ENCODE measurements around the gene RHOBTB1.
A peak's percentile ranks its signal among the peaks of the same experiment; 100 is the strongest.

RHOBTB1 gene

DNA sequence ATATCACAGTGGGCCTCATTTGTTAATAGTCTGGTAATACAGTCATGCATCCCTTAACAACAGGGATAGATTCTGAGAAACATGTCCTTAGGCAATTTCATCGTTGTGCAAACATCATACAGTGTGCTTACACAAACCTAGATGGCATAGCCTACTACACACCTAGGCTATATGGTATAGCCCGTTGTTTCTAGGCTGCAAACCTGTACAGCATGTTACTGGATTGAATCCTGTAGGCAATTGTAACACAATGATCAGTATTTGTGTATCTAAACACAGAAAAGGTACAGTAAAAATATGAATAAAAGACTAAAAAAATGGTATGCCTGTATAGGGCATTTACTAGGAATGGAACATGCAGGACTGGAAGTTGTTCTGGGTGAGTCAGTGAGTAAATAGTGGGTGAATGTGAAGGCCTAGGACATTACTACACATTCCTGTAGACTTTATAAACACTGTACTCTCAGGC, 12.0 kb upstream of the RHOBTB1 start:
- no peak overlapping the region for H3K4me3 ChIP-seq (ENCODE audit: low read length)
- no peak for TF ChIP-seq ZNF274 (IDR thresholded peaks at IDR 0.05; ENCODE audit: low read depth, low read length)

DNA sequence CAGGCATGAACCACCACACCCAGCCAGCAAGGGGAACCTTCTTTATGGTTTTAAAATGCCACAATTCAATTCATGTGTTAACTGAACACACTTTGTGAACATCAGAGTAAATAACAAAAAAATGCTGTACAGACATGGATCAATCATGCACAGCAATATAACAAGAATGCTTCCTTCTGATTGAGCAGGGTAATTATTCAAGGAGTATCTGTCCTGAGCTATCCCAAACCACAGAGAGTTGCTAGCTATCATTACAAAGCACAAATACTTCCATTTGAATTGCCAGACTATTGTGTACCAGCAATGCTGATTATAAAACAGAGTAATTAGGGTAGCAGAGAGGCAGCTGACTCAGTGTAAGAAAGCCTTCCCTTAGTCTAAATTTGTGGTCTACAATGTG, 11.3 kb upstream of the RHOBTB1 start:
- no peak overlapping the region for H3K4me3 ChIP-seq (ENCODE audit: low read length)
- no peak for TF ChIP-seq ZNF274 (IDR thresholded peaks at IDR 0.05; ENCODE audit: low read depth, low read length)

DNA sequence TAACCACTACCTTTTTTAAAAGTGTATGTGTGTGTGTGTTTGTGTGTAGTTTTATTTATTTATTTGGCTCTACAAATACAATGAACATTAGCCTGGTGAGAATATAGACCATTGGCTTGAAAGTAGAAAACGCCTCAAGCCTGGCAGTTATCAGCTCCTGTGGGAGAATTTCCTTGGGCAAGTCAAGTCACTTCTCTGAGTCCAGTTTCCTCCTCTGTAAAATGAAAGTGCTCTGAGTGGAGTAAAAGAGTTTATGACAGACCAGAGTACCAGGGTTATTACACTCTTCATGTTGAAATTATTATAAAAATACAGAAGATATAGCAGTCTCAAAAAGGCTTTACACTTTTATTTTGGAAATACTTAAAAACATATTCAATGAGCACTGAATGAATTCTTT, 10.1 kb upstream of the RHOBTB1 start:
- no peak for TF ChIP-seq ZNF274 (IDR thresholded peaks at IDR 0.05; ENCODE audit: low read depth, low read length)
- no peak overlapping the region for H3K4me3 ChIP-seq (ENCODE audit: low read length)

DNA sequence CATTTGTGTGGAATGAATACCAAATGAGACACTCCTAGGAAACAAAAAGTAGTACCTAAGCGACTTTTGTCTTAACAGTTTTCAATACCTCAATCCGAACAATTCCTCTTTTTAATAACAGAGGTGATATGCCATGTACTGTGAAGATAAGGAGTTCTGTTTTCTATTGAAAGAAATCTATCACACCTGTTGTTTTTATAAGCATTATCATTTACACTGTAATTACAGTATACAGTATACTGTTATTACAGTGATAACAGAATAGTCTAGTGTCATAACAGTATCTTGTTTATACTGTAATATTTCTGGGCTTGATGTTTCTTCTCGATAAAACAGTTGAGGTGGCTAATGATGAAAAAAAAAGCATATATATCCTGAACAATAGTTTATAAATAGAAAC, 9.4 kb upstream of the RHOBTB1 start:
- no peak overlapping the region for H3K4me3 ChIP-seq (ENCODE audit: low read length)
- TF ChIP-seq ZNF274 (IDR thresholded peaks at IDR 0.05; ENCODE audit: low read depth, low read length) = no peak

DNA sequence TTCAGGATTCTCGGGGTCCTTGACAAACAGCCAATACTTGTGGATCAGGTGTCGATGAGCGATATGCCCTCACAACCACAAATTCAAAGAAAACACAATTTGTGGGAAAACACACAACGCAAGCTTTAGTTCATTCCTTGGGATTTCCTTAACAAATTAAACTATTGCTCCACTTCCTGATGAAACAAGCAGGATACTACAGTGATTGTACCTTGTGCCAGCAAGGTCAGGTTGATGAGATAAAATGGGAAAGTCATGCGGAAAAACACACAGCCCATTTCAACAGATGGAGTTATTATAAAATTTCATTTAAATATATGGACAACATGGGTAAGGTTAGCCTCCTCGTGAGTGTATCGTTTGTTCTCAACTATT, 8.8 kb upstream of the RHOBTB1 start:
- TF ChIP-seq ZNF274 (IDR thresholded peaks at IDR 0.05; ENCODE audit: low read depth, low read length) = no peak

DNA sequence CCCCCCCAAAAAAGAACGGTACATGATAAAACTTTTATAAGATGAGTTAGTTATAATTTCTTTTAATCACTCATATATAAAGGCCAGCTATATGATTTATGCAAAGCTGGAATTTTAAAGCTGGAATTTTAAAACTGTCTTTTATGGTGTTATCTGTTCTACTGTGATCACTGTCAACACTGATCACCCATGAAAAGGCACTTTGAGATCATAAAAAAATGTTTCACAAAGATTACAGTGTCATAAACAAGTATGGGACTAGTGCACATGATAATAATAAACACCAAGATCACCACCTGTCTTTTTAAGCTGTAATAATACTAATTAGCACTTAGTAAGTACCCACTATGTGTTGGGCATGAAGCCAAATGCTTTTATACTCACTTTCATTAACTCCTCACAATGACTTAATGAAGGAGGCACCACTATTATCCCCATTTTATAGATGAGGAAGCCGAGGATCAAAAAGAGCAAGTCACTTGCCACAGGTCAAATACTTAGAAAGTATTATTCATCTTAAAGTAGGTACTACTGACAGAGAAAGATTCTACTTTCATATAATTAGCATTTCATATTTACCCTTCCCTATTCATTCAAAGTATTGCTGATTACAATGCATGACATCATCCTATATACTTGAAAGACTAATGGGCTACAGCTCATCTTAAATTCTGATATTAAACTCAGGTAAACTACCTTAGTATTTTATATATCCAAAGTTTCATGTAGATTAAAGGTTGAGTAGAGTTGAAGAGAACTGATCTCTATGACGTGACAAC, 8.3 kb upstream of the RHOBTB1 start:
- no peak for TF ChIP-seq ZNF274 (IDR thresholded peaks at IDR 0.05; ENCODE audit: low read depth, low read length)
- no peak overlapping the region for H3K4me3 ChIP-seq (ENCODE audit: low read length)

More for the DNA sequence above, 8.8 kb upstream of the RHOBTB1 start:
- H3K4me3 ChIP-seq (ENCODE audit: low read length) = no peak overlapping the region

DNA sequence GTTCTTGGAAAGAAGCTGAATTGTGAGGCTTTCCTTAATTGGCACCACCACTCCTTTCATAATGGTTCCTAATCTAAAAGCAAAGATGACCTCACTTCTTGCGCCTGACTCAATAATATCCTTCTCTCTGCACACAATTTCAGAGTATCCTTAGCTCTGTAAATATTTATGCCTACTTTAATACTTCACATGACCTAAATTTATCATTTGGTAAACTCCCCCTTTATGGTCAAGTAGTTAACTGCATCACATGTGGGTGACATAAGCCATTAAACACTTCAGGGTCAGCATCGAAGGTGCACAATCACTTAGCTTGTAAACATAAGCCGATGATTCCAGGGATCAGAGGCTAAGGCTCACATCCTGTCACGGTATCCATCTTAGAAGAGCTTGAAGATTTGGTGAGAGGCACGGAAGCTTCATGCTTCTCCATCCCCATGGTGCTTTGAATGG, 7.3 kb upstream of the RHOBTB1 start:
- TF ChIP-seq ZNF274 (IDR thresholded peaks at IDR 0.05; ENCODE audit: low read depth, low read length) = no peak
- H3K4me3 ChIP-seq (ENCODE audit: low read length) = no peak overlapping the region

DNA sequence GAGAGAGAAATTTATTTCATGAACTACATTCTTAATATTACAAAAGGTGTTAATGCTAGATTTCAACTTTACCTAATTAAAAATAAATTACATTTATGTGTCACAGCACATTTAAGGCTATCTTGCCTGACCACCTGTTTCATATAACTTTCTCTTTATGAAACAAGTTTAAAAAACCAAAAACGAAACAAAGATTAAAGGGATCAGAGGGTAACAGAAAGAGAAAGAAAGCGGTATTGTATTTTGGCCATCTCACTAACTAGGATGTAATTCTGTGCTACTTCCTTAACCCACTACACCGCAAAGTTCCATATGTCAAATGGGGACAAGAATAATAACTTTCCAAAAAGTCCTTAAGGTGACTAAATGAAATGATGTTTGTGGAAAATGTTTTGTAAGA, 6.3 kb upstream of the RHOBTB1 start:
- TF ChIP-seq ZNF274 (IDR thresholded peaks at IDR 0.05; ENCODE audit: low read depth, low read length) = no peak

DNA sequence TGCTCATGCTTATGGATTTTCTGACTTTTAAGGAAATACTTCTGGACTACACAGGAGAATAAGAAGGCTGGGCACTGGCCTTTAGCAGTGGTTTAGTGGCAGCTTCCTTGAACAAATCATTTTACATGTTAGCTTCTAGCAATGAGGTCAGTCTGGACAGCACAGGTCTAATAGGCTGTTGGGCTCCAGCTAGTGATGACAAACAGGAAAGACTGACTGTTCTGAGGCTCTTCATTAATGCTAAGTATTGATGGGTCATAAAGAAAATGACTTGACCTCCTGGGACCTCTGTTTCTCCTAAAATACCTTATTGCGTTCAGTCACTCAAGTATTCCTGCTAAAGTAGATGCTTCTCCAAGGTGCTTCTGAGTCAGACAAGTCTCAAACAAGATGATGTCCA, 4.9 kb upstream of the RHOBTB1 start:
- no peak overlapping the region for H3K4me3 ChIP-seq (ENCODE audit: low read length)
- TF ChIP-seq ZNF274 (IDR thresholded peaks at IDR 0.05; ENCODE audit: low read depth, low read length) = no peak

More for the DNA sequence above, 6.3 kb upstream of the RHOBTB1 start:
- no peak overlapping the region for H3K4me3 ChIP-seq (ENCODE audit: low read length)

DNA sequence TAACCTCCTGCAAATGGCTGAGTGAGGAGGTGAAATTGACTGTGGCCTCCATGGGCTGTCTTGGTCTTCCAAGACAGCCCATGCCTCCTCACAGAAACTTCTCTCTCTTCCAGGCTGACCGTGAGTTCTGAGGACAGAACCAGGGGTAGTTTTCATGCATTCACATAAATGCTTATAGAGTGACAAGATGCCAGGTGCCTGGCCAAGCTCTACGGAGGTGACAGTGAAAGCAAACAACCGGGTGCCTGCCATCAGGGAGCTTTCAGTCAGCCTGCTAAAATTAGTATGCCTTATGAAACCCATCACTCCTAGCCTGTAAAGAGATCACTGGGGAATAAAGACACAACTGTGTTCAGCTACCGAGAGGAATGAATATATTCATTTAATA, 919 bp upstream of the RHOBTB1 start:
- peak overlapping the region; percentile 66; the same call in 1 of the 2 replicates for H3K4me3 ChIP-seq (ENCODE audit: low read length)
- TF ChIP-seq ZNF274 (IDR thresholded peaks at IDR 0.05; ENCODE audit: low read depth, low read length) = no peak

DNA sequence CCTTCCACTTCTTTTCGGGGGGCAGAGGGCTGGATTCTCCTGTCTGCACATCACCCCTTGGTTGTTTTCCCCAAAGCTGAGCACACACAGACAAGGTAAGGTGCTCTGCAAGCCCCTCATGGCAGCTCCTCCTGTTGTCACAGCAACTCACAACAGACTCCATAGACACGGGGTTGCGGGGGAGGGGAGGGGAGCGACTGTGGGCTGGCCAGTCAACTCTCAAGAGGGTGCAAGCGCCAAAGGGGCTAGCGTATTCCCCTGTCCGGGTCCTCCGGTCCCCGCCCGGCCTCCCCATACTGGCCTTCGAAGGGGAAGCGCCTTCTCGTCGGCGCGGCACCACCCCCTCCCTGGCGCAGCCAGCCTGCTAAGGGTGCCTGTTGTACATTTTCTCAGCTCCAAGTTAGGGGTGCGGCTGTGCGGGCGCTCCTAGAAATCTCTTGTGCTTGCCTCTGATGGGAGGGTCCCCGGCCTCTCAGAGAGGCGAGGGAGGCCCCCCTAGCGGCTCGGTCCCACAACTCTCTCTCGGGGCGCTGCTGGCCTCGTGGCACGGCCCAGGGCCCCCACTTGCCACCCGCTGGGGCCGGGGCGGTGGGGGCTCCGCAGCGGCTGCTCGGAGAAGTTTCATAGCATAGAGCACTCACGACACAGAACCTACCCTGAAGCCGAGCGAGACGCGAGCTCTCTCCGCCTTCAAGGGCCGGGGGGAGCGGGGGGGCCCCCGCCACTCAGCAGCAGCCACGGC, 498 bp downstream of the RHOBTB1 start:
- no peak for TF ChIP-seq ZNF274 (IDR thresholded peaks at IDR 0.05; ENCODE audit: low read depth, low read length)
- peak overlapping the region; percentile 66 for H3K4me3 ChIP-seq (ENCODE audit: low read length)

DNA sequence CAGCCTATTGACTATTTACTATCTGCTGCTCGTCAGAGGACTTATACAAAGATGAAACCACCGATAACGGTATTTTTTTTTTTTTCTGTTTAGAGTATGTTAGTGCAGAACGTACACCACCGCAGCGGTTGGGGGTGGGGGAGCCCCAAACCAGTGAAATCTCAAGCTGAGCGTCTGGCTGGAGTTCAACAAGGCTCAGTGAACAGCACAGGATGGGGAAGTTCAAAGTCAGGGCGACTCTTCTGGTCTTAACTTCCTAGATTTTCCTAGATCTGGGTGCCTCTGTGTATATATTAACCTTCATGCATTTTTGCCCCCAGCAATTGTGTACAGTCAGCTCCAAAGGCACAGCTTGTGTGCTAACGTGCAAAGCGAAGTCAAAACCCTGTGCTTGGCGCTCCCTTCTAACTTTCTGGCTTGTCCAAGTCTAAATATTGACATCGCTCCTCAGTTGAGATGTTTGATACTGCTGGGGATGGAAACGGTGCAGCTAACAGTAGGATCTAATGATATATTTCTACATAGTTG, 1.1 kb downstream of the RHOBTB1 start:
- H3K4me3 ChIP-seq (ENCODE audit: low read length) = peak overlapping the region; percentile 66
- TF ChIP-seq ZNF274 (IDR thresholded peaks at IDR 0.05; ENCODE audit: low read depth, low read length) = no peak

DNA sequence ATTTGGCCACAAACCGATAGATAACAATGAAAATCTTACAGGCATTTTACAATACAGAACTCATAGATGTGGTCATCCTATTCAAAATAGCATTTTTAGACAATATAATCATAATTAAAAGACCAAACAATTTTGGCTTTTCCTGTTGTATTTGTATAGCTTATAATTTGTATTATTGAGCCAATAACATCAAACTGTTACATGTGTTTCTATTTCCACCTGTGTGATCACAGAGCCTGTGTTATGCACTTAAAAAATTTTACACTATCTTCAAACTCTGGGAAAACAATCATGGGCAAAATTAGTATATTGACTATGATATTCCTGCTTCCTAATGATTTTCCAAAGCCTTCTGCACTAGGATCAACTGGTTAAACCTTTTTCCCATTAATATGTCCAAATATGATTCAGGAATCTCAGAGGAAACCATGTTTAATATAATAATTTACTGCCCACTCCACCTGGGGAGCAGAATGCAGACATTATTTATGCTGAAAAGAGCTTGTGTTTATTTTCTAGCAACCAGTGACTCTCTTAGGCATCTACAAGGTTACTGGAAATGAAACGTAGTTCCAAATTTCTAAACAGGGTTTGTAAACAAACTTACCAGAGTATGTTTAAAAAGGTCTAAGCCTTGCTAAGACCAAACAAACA, 1.7 kb downstream of the RHOBTB1 start:
- no peak overlapping the region for H3K4me3 ChIP-seq (ENCODE audit: low read length)
- no peak for TF ChIP-seq ZNF274 (IDR thresholded peaks at IDR 0.05; ENCODE audit: low read depth, low read length)

DNA sequence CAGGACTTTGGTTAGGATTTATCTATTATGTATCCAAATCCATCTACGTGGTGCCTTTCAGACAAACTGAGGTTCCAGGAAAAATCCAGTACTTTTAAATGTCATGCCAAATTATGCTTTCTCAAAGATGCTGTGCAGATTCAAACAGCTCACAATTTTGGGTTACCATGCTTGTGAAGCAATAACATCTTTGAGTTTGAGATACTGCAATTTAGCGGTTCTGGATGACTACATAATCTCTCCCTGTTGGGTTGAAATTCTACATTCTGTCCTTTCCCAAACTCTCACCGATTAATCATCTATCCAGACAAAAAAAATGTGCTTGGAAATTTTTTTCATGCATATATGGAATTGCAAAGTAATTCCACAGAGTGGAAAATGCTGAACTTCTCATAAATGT, 3.5 kb downstream of the RHOBTB1 start:
- TF ChIP-seq ZNF274 (IDR thresholded peaks at IDR 0.05; ENCODE audit: low read depth, low read length) = no peak

More for the DNA sequence above, 3.5 kb downstream of the RHOBTB1 start:
- H3K4me3 ChIP-seq (ENCODE audit: low read length) = no peak overlapping the region

Data from GM08714 (cell line).